GM19372 (cell line): ENCODE data around the gene BLCAP.
"Not testable (repeated sequence)": the region's sequence is repeated elsewhere in the genome, so short reads cannot be mapped to it uniquely, and the experiment has no call there.

Experiments used
- ATAC-seq: cut with Tn5 transposase; IDR thresholded peaks from one replicate; pipeline ENCODE4 v1.9.1; 2021; ENCODE audit warnings: mild to moderate bottlenecking, low read depth, moderate library complexity; ENCODE audit not compliant: unreplicated experiment

The BLCAP gene

DNA sequence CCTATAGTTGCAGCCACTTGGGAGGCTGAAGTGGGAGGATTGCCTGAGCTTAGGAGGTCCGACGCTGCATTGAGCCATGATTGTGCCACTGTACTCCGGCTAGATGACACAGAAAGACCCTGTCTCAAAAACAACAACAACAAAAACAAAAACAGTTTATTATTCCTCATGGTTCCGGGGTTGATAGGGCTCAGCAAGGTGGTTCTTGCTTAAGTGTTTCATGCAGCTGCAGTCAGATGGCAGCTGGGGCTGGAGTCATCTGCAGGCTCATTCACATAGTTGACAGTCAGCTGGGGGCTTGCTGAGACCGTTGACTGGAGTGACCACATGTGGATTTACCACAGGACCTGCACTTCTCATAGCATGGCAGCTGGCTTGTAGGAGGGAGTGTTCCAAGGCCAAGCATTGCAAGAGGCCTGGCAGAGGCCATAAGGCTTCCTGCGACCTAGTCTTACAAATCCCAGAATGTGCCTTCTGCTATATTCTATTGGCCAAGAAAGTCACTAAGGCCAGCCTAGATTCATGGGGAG is 35.5 kb downstream of the BLCAP start:
- no peak for ATAC-seq

DNA sequence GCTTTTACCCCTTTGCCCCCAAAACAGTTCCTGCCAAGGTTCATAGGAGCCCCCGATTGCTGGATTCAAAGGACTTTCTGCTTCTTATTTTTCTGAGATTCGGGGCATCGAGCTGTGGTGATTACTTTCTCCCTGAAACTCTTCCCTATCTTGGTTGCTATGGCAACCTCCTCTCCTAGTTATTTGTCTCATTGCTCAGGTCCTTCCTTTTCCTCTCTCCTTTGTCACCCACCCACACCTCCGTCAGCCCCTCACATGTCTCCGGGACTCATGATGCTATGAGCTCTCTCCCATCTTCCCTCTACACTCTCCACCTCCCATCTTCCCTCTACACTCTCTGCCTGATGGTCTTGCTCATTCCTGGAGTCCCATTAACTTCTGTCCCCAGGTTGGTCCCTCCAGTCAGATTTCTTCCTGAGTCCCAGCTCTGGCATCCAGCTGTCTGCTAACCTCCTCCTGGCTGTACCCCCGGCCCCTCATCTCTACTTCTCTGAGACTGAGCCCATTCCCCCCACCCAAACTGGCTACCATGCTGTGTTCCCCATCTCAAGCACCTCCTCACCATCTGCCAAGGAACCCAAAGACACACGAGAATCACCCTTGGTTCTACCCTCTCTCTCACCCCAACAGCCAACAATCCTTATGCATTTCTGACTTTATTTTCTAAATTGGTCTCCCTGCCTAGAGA is 36.9 kb downstream of the BLCAP start:
- ATAC-seq = no peak

DNA sequence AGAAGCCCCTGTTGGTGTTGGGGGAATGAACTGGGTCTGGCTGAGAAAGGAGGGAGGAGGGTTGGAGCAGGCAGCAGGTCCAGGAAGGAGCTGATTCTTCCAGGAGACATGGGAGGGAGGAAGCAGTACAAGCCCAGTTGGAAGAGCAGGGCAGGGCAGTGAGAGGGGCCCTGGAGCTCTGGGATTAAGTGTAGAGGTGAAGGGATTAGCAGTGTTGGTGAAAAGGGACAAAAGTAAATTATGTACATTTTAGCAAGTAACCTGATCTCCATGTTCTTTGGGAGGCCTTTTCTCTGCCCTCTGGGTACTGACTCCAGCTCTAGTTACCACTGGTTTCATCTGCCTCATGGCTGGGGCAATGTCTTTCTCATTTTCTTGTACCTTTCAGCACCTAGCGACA is 41.5 kb downstream of the BLCAP start:
- ATAC-seq = not testable (repeated sequence)

DNA sequence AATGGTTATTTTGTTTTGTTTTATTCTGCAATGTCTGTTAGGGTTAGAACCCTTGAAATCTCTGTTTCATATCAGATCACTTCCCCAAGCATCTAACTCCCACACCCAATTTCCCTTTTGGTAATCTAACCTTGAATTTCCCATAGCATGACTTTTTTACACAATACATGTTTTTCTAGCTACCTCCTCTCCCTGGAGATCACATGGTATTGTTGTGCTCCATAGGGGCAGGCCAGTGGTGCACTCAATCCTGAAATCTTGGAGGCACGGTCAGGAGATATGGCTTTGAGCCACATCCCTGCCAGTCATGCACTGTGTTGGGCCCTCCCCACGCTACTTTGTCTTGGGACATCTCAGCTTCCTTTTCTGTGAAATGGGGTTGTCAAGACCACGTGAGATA is 43.3 kb downstream of the BLCAP start:
- ATAC-seq = no peak

DNA sequence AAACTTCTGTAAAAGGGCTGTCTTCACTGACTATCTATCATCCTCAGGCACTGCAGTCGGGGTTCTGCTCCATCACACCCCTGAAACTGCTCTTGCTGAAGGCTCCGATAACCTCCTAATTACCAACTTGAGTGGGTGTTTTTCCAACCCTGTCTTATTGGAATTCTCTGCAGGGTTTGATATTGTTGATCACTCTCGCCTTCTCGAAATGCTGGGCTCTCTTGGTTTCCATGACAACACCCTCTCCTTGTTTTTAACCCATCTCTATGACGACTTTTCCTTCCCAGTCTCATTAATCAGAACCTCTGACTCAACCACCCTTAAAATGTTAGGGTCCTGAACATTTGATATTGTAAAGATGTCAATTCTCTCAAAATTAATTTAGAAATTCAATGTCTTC is 46.1 kb downstream of the BLCAP start:
- ATAC-seq = no peak

DNA sequence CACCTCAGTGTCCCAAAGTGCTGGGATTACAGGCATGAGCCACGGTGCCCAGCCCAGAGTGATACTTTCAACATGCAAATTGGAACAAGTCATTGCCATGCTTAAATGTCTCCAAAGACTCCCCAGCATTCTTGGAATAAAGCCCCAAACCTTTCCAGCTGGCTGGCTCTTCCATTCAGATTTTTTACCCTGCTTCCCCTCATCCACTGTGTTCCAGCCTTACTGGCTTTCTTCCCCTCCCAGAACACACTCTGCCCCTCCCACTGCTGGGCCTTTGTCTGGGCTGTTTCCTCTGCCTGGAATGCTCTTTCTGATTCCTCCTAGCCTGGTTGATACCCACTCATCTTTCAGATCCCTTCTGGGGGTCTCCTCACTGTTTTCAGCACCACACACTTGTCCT is 46.8 kb downstream of the BLCAP start:
- no peak for ATAC-seq

DNA sequence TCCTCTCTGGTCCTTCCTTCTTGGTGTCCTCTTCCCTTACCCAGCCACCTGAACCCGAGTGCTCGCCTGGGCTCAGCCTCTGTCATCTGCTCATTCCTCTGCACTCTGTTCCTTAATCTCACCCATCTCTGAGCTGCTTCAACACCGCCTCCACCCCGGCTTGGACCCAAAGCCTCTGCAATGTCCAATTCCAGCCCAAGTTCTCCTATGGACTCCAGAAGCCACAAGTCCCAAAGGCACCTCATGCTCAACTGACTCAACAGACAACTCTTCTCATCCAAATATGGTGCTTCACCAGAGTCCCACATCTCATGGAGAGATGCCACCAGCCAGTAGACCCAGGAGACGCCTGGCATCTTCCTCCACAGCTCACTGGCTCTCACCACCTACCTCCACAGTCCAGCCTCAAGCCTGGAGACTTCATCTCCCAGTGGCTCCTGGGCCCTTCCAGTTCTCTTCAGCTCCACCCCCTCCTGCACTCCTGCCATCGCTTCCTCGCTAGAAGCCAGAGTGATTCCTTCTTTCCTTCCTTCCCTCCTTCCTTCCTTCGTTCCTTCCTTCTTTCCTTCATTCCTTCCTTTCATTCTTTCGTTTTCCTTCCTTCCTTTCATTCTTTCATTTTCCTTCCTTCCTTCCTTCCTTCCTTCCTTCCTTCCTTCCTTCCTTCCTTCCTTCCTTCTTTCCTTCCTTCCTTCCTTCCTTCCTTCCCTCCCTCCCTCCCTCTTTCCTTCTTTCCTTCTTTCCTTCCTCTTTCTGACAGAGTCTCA is 47.6 kb downstream of the BLCAP start:
- ATAC-seq = no peak

DNA sequence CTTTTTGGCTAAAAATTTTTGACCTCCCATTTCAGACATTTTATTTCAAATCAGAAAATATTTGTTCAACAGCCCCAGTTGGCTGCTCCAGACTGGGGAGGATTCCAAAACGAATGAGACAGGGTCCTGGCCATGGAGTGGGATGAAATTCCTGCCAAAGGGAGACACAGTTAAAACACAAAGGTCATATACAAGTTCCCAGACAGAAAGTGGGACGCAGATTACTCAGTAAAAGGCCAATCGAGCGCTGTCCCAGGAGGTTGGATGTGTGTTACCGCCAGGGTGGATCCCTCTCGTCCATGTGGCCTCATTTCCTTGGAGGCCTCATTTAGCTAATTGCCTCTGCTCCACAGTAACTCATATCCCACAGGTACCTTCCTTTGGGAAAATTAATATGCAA is 48.4 kb downstream of the BLCAP start:
- ATAC-seq = no peak

DNA sequence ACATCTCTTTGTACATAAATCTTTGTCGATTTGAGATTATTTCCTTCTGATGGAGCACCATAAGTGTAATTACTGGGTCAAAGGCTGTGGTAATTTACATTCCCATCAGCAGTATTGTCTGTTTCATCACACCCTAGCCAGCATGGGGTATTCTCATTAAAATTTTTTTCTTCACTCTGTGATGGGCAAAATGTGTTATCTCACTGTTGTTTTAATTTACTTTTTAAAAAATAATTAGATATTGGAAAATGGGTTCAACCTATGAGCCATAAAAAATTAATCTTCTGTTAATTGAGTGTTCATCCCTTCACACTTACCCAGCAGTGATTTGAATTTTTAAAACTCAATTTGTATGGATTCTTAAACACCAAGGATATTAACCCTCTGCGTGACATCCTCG is 50.6 kb downstream of the BLCAP start:
- no peak for ATAC-seq

DNA sequence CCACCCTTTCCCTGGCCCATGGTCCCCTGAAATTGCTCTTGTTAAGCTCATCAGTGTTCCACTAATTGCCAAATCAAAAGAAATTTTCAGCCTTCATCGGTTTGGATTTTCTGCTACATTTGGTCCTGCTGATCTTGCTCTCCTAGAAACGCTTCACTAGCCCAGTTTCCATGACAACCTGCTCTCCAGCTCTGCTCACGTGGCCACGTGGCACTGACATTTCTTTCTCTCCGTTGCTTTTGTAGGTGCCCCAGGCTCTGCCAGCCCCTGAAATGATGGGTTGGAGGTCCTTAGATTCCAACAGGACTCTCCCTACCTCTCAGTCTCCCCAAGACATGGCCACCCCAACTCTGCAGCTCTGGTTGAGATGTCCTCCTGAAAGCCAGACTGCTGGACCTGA is 52.4 kb downstream of the BLCAP start:
- no peak for ATAC-seq

DNA sequence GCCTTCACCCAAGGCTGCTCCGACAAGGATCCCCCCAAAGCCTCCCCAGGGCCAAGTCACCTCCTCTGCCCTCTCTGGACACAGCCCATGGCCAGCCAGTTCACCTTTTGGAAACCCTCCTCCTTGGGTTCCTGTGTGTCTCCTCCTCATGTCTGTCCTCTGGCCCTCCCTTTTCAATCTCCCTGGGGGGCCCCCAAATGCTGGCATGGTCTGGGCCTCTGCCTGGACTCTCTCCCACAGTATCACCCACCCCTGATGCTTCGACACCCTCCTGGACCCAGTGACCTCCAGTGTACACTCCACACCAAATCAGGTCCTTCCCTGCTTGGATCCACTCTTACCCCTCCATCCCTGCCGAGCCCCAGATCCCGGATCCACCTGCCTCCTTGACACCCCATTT is 53.3 kb downstream of the BLCAP start:
- ATAC-seq = no peak

DNA sequence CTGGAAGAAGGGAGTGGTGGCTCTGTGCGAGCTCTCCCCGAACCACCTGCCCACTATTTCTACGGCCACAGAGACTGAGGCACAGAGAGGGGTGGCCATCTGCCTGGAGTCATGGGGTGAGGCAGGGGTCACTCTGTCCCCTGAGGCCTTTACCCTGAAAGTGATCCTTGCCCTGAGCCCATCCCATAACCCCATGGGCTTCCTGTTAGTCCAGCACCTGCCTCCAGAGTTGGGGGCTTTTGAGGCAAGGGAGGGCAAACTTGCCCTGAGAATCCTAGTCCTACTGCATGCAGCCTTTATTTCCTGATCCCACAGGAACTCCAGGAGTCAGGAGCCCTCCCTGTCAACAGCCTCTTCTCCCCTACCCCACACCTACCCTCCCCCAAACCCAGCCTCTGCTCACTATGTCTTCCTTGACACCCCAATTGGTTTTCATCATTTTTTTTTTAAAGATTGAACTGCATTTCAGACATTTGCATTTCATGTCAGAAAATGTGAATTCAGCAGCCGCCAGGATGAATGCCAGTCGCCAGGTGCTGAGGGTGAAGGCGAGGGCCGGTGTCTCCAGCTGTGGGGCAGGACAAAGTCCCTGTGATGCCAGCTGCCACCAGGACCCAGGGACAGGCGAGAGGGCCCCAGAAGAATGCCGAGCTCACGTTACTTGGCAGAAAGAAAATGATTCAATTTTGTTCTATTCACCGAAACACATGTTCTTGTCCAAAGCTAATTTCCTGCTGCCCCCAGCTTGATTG is 54.3 kb downstream of the BLCAP start:
- no peak for ATAC-seq

DNA sequence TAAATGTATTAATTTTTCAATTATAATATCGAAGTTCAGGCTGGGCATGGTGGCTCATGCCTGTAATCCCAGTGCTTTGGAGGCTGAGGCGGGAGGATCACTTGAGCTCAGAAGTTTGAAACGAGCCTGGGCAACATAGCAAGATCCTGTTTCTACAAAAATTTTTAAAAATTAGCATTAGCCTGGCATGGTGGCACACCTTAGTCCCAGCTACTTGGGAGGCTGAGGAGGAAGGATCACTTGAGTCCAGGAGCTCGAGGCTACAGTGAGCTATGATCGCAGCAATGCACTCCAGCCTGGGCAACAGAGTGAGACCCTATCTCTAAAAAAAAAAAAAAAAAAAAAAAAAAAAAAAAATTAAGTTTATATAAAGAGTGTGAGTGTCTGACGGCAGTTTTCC is 55.2 kb downstream of the BLCAP start:
- ATAC-seq = not testable (repeated sequence)

DNA sequence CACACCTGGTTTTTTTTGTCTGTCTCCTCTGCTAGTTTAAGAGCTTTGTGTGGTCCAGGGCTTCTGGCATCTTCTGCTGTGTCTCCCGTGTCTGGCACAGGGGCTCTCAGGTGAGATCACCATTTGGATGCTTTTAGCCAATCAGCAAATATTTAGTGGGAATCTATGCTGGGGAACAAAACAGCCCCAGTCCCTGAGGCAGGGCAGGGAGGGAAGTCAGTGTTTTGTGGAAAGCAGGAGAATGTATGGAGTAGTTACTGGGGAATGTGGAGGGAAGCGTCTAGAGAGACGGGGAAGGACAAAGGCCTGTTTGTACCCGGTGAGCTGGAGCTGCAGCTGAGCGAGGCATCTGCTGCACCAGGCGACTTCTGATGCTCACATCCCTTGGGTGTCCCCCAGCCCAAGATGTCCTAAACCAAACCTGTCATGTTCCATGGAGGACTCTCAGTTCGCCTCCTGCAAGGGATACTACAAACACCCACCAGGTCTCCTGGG is 55.9 kb downstream of the BLCAP start:
- no peak for ATAC-seq

DNA sequence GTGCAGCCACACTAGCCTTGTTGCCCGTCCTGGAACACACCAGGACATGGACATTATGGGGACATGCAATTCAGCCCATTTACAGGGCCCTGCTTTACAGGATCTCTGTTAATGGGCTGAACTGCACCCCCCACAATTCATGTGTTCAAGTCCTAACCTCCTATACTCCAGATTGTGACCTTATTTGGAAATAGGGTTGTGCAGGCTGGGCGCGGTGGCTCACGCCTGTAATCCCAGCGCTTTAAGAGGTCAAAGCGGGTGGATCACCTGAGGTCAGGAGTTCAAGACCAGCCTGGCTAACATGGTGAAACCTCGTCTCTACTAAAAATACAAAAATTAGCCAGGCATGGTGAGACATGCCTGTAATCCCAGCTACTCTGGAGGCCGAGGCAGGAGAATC is 57.5 kb downstream of the BLCAP start:
- ATAC-seq = not testable (repeated sequence)

DNA sequence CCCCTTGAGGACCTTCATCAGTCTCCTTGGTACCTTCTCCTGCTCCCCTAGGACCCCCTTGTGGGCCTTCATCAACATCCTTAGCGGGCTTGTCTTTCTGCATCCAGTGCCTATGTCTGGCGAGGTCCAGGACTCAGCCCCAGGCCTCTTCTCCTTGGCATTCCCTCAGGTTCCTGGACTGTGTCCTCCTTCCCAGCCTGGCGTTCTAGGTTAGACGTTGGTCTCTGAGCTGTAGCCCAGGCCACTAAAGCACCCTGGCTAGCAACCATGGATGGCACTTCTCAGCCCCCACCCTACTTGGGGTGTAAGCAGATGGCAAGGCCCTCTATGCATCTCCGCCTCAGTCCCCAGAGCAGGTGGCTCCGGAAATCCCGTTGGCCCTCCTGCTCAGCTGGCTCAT is 58.1 kb downstream of the BLCAP start:
- no peak for ATAC-seq

DNA sequence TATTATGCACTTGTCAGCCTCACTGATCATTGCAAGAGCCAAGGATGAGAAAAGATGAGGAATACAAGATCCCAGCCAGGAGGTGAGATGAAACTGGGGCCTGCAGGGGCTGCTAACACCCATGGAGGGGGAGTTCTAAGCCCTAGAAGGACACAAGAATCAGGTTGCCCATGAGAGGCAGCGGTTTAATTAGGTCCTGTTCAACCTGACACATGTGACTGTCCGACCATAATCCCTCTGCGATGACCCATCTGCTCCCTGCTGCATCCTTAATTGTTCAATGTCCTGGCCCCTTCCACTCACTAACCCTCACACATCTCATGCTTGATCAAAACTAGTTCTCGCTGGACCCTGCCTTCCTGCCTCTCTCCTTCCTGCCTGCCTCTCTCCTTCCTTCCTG is 58.8 kb downstream of the BLCAP start:
- ATAC-seq = no peak
